AG08395 (cell line): ENCODE data around the gene OR6C76.
"Not testable (repeated sequence)": the region's sequence is repeated elsewhere in the genome, so short reads cannot be mapped to it uniquely, and the experiment has no call there.

Experiments
- DNase-seq: peaks from one replicate; pipeline ENCODE4 v3.0.0; 2012; ENCODE audit warnings: mixed read lengths, low spot score

Gene OR6C76

GRCh38 chr12:55425954-55426353 is at the start of gene OR6C76:
OR6C76 (plus strand) TSS chr12:55426254; CDS start chr12:55426254, 0 bp downstream.
- no peak for DNase-seq

GRCh38 chr12:55385891-55386290 is 40.2 kb upstream of the OR6C76 start:
- DNase-seq = no peak

DNA sequence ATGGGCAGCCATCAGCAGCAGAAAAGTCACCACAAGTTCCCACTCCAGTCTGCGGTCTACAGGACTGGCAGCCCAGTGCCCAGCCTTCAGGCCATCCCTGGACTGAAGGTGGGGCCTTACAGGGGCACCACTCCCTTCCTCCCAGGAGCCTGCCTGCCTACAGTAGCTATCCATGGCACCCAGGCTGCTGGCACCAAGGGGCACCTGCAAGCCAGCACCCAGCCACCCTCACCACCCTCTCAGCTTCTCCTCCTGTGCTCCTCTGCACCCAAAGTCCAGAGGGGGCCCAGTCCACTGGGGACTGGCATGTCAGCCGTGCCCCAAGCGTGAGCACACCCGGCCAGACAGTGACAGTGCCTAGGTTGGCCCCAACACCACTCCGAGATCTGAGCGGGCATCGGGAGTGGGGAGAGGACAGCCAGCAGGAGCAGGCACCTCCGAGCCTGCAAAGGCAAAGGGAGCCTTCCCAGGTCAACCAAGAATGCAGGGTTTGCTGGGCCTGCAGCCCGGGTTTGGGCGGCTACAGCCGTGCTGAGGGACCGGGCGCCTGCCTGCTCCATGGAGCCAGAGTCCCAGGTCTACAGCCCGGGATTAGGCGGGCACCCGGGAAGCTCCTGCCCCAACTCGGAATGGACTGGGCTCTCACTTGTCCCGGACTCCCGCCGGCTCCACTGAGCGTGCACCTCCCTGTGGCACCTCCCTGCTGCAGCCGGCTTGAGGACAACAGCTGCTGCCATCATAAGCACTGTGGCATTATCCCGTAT is 33.8 kb upstream of the OR6C76 start:
- no peak for DNase-seq

DNA sequence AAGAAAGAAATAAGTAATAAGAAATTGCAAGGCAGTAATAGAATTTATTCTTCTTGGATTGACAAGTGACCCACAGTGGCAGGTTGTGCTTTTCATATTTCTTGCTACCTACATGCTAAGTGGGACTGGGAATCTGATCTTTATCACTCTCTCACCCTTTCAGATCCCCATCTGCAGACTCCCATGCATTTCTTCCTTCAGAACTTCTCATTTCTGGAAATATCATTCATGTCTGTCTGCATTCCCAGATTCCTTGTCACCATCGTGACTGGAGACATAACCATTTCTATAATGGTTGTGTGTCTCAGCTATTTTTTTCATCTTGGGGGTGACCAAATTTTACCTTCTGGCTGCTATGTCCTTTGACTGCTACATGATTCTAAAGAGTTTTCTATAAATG is 29.7 kb upstream of the OR6C76 start:
- no peak for DNase-seq

GRCh38 chr12:55400229-55400628 is 25.8 kb upstream of the OR6C76 start, which contains the start of gene OR6C65:
OR6C65 (plus strand) TSS chr12:55400529; CDS start chr12:55400529, 0 bp downstream.
- DNase-seq = no peak

- no peak for DNase-seq
Measured at GRCh38 chr12:55407866-55408265, 18.2 kb upstream of the OR6C76 start.

- not testable (repeated sequence) for DNase-seq
Measured at GRCh38 chr12:55409133-55409532, 16.9 kb upstream of the OR6C76 start.

GRCh38 chr12:55412138-55412537 is 13.9 kb upstream of the OR6C76 start:
- not testable (repeated sequence) for DNase-seq

DNA sequence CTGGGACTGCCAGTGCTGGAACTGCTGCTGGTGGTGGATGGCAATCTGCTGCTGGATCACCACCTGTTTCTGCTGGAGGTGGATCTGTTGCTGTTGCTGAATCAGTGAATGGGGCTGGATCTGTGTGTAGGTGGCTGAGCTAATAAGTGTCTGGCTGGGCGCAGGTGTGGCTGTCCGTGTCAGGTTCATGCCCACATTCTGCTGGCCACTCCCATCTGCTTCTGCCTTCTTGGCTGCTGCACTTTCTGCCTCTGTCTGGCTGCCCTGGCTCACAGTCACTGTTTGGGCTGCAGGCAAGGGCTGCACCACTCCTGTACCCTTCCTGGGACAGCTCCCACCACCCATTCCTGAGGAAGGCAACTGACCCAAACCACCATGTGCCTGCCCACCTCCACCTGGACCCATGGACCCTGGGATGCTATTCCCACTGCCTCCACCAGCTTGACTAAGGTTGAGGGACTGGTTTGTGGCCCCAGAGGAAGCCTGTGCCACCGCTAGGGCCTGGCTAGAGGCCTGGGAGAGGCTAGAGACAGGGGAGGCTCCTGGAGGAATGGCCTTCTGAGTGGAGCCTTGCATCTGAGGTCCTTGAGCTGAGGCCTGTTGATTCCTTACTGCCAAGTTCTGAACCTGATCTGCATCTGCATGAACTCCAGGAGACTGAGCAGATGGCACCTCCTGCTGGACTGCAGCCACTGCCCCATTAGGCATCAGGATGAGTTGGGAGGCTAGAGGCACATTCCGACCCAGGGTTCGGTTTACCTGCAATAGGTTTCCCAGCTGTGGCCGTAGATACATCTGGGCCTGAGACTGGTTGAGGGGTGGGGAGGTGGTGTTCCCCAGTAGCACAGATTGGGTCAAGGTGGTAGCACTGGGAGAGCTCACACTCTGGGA is 12.3 kb upstream of the OR6C76 start:
- DNase-seq = not testable (repeated sequence)

DNA sequence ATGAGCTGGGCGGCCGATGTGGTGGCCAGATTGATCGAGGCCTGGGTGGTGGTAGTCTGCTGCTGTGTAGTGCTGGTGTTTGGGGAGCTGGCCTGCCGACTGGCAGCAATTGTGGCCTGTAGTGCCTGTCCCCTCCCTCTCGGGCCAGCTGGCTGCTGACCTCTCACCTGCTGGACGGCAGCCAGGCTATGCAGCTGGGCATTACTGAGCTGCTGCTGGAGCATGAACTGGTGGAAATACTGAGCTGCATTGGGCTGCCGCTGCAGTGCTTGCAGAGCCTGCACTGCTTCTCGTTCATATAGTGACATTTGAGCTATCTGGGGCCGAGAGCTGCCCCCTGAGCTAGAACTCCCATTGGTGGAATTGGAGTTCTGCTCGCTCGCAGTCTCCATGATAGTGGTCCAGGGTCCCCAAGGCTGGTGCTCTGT is 11.6 kb upstream of the OR6C76 start:
- DNase-seq = not testable (repeated sequence)

GRCh38 chr12:55414889-55415288 is 11.2 kb upstream of the OR6C76 start:
- DNase-seq = not testable (repeated sequence)

DNA sequence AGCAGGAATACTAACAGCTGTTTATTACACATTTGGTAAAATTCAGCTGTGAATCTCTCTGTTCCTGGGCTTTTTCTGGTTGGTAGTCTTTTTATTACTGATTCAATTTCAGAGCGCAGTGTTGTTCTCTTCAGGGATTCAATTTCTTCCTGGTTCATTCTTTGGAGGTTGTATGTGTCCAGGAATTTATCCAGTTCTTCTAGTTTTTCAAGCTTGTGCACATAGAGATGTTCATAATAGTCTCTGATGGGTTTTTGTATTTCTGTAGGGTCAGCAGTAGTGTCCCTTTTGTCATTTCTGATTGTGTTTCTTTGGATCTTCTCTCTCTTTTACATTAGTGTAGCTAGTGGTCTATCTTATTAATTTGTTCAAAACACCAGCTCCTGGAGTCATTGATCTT is 9.1 kb upstream of the OR6C76 start:
- DNase-seq = no peak

GRCh38 chr12:55420307-55420962 is 5.6 kb upstream of the OR6C76 start:
- DNase-seq = no peak

DNA sequence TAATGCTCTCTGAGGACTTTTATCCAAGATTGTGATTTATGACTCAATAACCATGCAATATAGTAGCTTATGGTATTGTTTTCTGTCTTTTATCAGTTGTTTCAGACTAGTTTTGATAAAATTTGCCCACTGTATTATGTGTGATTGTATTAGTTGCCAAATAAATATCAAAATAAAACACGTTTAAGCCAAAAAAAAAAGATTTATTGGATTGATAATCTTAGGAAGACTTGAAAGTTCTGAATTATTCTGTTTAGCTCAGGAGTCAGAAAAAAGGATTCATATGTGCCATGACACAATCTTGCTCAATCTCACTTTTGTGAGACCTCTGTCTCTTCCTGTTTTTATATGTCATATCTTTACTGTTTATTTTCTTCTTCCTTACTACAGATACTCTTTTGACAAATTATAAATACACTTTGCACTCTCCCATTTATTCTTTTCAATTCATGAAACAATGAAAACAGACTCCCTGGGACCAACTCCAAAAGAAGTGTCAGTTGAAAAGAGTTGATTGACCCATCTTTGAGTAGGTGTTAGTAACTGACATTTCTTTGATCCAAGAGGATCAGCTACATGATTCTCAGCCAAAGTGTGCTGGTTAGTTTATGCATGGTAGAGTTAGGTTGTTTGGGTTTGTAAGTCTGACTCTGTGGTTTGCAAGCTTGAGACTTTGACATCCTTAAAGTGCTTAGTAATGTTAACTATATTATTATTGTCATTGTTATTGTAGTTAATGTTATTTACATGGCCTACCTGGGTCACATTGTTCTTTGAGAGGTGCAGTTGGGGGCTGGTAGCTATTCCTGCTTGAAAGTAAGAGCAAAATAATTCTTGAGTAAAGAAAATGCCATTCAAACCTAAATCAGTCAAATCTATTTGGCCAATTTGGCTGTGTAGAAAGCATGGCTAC is 2.5 kb downstream of the OR6C76 start:
- no peak for DNase-seq

- DNase-seq = not testable (repeated sequence)
Measured at GRCh38 chr12:55441233-55441632, 15.2 kb downstream of the OR6C76 start.

DNA sequence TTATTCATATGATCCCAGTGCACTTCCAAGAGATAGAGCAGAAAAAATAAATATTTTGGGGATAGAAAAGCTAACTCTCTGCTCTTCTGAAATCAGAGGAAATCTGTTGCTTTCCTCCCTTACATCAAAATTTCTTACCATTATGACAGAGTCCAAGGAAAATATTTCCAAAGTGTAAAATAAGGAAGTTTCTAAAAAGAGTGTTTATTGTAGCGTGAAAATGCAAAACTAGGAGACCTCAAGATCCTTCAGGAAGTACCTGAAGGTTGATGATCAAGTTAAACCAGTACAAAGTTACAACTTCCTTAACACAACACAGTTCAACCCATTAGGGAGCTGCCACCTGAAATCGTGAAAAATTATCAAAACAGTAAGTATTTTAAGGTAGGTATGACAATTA is 17.7 kb downstream of the OR6C76 start, which contains the start of gene OR6C2:
Gene OR6C2 (plus strand): TSS at position 301 of the 400 bp plus-strand sequence. CDS start 8,138 bp downstream, outside the sequence.
- no peak for DNase-seq

DNA sequence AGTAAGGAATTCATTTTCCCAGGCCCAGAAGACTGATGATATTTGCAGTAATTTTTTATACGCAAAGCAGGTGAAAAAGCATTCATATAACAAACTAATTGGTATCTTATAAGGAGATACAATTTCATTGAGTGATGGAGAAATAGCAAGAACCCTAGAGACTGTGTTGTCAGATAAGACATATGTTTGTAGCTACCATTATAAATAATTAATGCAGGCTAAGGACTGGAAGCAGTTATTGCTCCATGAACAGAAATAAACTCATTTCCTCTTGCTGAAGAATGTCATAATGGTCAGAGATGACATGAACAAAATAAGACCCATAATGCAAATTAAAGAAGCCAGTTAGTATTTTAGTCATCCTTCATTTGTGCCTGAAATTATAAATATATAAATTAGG is 19.3 kb downstream of the OR6C76 start:
- DNase-seq = no peak

- no peak for DNase-seq
Measured at GRCh38 chr12:55446326-55446725, 20.3 kb downstream of the OR6C76 start.

GRCh38 chr12:55448825-55449224 is 22.8 kb downstream of the OR6C76 start:
- no peak for DNase-seq

- not testable (repeated sequence) for DNase-seq
Measured at GRCh38 chr12:55464926-55465325, 38.9 kb downstream of the OR6C76 start.

- DNase-seq = no peak
Measured at GRCh38 chr12:55467836-55468235, 41.8 kb downstream of the OR6C76 start.
